Heart left ventricle (tissue), 16 donors: Measurements from ENCODE around the gene HERC3. TPM values are rescaled to one million over a fixed set of nuclear protein-coding genes. Genes with fewer than 3 reads are reported as not detected.
A peak's percentile ranks its signal among the peaks of the same experiment; 100 is the strongest.

Experiments used
- ATAC-seq, 4 donors: fragments of 200-7000 bp; cut with Tn5 transposase; one replicate each; pipeline ENCODE4 v1.9.1; 2020 to 2022; ENCODE audit warnings: moderate library complexity in 4 of 4, mild to moderate bottlenecking in 3 of 4, moderate number of reproducible peaks in 1 of 4
- DNase-seq, 5 donors: peaks; one replicate each; pipeline ENCODE4 v3.0.0-alpha.2; 2020
- H3K27ac ChIP-seq, 12 donors: fragments of 200-600 bp; sonication (generic) in 4 of 12; one replicate each; pipeline versions ENCODE4 v1.5.0 to v1.8.0; 2016 to 2022; ENCODE audit warnings: mild to moderate bottlenecking in 2 of 12
- H3K27me3 ChIP-seq, 9 donors: fragments of 200-600 bp; sonication (generic) in 2 of 9; one replicate each; pipeline versions ENCODE4 v1.5.1 to v1.8.0; 2016 to 2022; ENCODE audit warnings: mild to moderate bottlenecking in 3 of 9
- H3K36me3 ChIP-seq, 9 donors: fragments of 200-600 bp; sonication (generic) in 2 of 9; one replicate each; pipeline versions ENCODE4 v1.5.0 to v1.8.0; 2018 to 2022; ENCODE audit warnings: mild to moderate bottlenecking in 2 of 9
- H3K4me1 ChIP-seq, 12 donors: fragments of 200-600 bp; sonication (generic) in 4 of 12; one replicate each; pipeline versions ENCODE4 v1.5.0 to v1.8.0; 2016 to 2022; ENCODE audit warnings: mild to moderate bottlenecking in 3 of 12
- H3K4me3 ChIP-seq, 12 donors: fragments of 200-600 bp; sonication (generic) in 4 of 12; one replicate each; pipeline versions ENCODE4 v1.5.0 to v1.8.0; 2017 to 2022; ENCODE audit warnings: mild to moderate bottlenecking in 9 of 12, moderate library complexity in 4 of 12
- H3K9me3 ChIP-seq, 12 donors: fragments of 200-600 bp; sonication (generic) in 4 of 12; one replicate each; pipeline versions ENCODE4 v1.5.0 to v1.8.0; 2016 to 2022; ENCODE audit warnings: mild to moderate bottlenecking in 1 of 12
- CTCF ChIP-seq, 12 donors: fragments of 200-600 bp; sonication (generic) in 4 of 12; IDR thresholded peaks; one replicate each; pipeline versions ENCODE4 v1.5.0 to v1.8.0; 2018 to 2022; ENCODE audit warnings: antibody characterized with exemption in 12 of 12, mild to moderate bottlenecking in 5 of 12
- POLR2A ChIP-seq, 2 donors: fragments of 450-650 bp; IDR thresholded peaks; one replicate each; pipeline ENCODE4 v1.6.1; 2017; ENCODE audit warnings: antibody characterized with exemption in 2 of 2, mild to moderate bottlenecking in 2 of 2, moderate library complexity in 2 of 2
- WGBS, 4 donors: extraction: QIAGEN DNeasy Blood & Tissue Kit in 2 of 4; methylation state at CpG; one replicate each; pipeline versions ENCODE4 v1.1.5 to v1.1.7; 2013 to 2018; 5-methylcytosine and 5-hydroxymethylcytosine counted together
- intact Hi-C, 10 donors: fragments of 100-400 bp; cut with DNase I; formaldehyde crosslinking; loops; one replicate each; pipeline versions ENCODE4 v1.11.1 to v1.14.2; 2022
- polyA plus RNA-seq, 2 donors: library from polyadenylated mRNA; stranded (reverse); fragments of 200-250 nt; gene quantifications; one replicate each; pipeline ENCODE4 v1.2.3, GENCODE V29; 2013
- total RNA-seq, 9 donors: library from RNA; depleted of rRNA in 2 of 9; stranded (reverse); fragments of >200 nt in 2 of 9; fragmentation: NEBNext Ultra II Directional in 3 of 9; extraction: Animal tissue kit (Norgen Biotek cat#: 25700) in 3 of 9; gene quantifications; one replicate each; pipeline versions ENCODE4 v1.1.0 to v1.2.4, GENCODE V29; 2016 to 2023
- donor health status: ischemic (EF 13 %, LVEDD 7.1; RV severe dilation, severe dysfunction).
- donor health status: healthy with polysubstance abuse.
- donor health status: DM: no; HTN: yes; CAD: no.
- donor health status: DM: no; HTN: no; CAD: no.
- donor health status: ischemic (EF 25% LVEDD 6.9; RV normal size, moderate dysfunction).
- donor health status: ischemic (EF 25% LVEDD 5.7; RV mildly dilated, moderate dysfunction).
- donor health status: healthy.
- donor health status: DM: yes; HTN: yes; CAD: no.
- donor health status: ischemic (EF 35%, LVEDD 5.7; RV mildly dilated, moderate dysfunction).
- donor health status: nonischemic (EF 11% LVEDD 7.7; RV severe dilation, severe dysfunction).
- donor health status: DM: yes; HTN: yes; CAD: no.
- donor health status: PGD.
- donor health status: ischemic (EF 29% LVEDD 5.4; RV normal size, mild dysfunction).
- donor health status: nonischemic (EF 23%, LVEDD 6.1; RV moderate dilation, normal function).

HERC3 gene
- total and polyA plus RNA-seq, 11 donors: 10.4 to 66.6 (median 48.4) TPM

GRCh38 chr4:88755454-88755853, 163.2 kb downstream of the HERC3 start:
- H3K27ac ChIP-seq: no peak overlapping the region
- no peak for ATAC-seq
- intact Hi-C loops: loop anchor here in 1 of 10 donors (5.0 kb wide), 1 partner anchor 33 kb away; no protein-coding TSS in a partner anchor
- no peaks in the 10 kb centered on the region for H3K9me3 ChIP-seq
- H3K4me1 ChIP-seq: peaks cover 4 to 43% (median 25%) of the 10 kb centered on the region in 12 donors
- H3K27me3 ChIP-seq: no peaks in the 10 kb centered on the region
- WGBS, 4 donors: 80 to 97% (median 96%) methylated on average over 1 of the region's 1 CpG
- H3K36me3 ChIP-seq: peaks cover 0 to 49% (median 25%) of the 10 kb centered on the region in 9 donors
- no peak overlapping the region for H3K4me3 ChIP-seq
- no peak for DNase-seq
- TF ChIP-seq POLR2A (IDR thresholded peaks at IDR 0.05) (no peak), CTCF (IDR thresholded peaks at IDR 0.05) (no peak)

- ATAC-seq (no peak), DNase-seq (no peak)
- Histone ChIP-seq H3K27me3 (no peaks in the 10 kb centered on the region), H3K4me1 (peaks cover 4 to 43% (median 25%) of the 10 kb centered on the region in 12 donors), H3K27ac (no peak overlapping the region), H3K4me3 (no peak overlapping the region), H3K9me3 (no peaks in the 10 kb centered on the region), H3K36me3 (peaks cover 0 to 42% (median 18%) of the 10 kb centered on the region in 9 donors)
- TF ChIP-seq POLR2A (IDR thresholded peaks at IDR 0.05): no peak
- no peak for TF ChIP-seq CTCF (IDR thresholded peaks at IDR 0.05)
- 94 to 98% (median 95%) methylated on average over 5 of the region's 5 CpGs for WGBS, 4 donors
- intact Hi-C loops: loop anchor here in 1 of 10 donors (5.0 kb wide), 1 partner anchor 34 kb away; no protein-coding TSS in a partner anchor
These were observed 163.9 kb downstream of the HERC3 start for GRCh38 chr4:88756149-88756548.

- H3K9me3 ChIP-seq: no peaks in the 10 kb centered on the region
- intact Hi-C loops: loop anchor here in 1 of 10 donors (5.0 kb wide), 1 partner anchor 35 kb away; no protein-coding TSS in a partner anchor
- no peaks in the 10 kb centered on the region for H3K27me3 ChIP-seq
- no peak overlapping the region for H3K4me3 ChIP-seq
- ATAC-seq (no peak), DNase-seq (no peak)
- TF ChIP-seq POLR2A (IDR thresholded peaks at IDR 0.05): no peak
- TF ChIP-seq CTCF (IDR thresholded peaks at IDR 0.05): no peak
- H3K4me1 ChIP-seq: peaks cover 4 to 43% (median 25%) of the 10 kb centered on the region in 12 donors
- H3K36me3 ChIP-seq: peaks cover 0 to 36% (median 9%) of the 10 kb centered on the region in 9 donors
- H3K27ac ChIP-seq: no peak overlapping the region
These were observed 164.8 kb downstream of the HERC3 start for GRCh38 chr4:88757067-88757466.

- H3K4me3 ChIP-seq: peak overlapping the region in 1 of 12 donors; percentile 32
- intact Hi-C loops: loop anchor here in 1 of 10 donors (5.0 kb wide), 1 partner anchor 35 kb away; no protein-coding TSS in a partner anchor
- no peak for DNase-seq
- peaks cover 0 to 31% (median 10%) of the 10 kb centered on the region in 9 donors for H3K36me3 ChIP-seq
- no peaks in the 10 kb centered on the region for H3K27me3 ChIP-seq
- 81 to 85% (median 85%) methylated on average over 6 of the region's 6 CpGs for WGBS, 4 donors
- no peak overlapping the region for H3K27ac ChIP-seq
- no peak for TF ChIP-seq POLR2A (IDR thresholded peaks at IDR 0.05)
- no peak for TF ChIP-seq CTCF (IDR thresholded peaks at IDR 0.05)
- ATAC-seq: no peak
- no peaks in the 10 kb centered on the region for H3K9me3 ChIP-seq
- H3K4me1 ChIP-seq: peaks cover 4 to 43% (median 25%) of the 10 kb centered on the region in 12 donors
These were observed 165.5 kb downstream of the HERC3 start for GRCh38 chr4:88757776-88758175.

Other genes starting within 250 kb of the HERC3 start
- gene HERC6, start 213.6 kb upstream of the HERC3 start, total RNA-seq: 10 to 100 TPM in 7 of 9 donors, 1 to 10 TPM in 2; 6.1 to 22.0 (median 15.6) TPM
- gene HERC6, start 213.6 kb upstream of the HERC3 start, polyA plus RNA-seq: 1 to 10 TPM; 2.3 to 4.4 TPM
- 1 to 10 TPM in 8 of 9 donors, under 1 TPM in 1; 0.88 to 5.5 (median 2.3) TPM for gene HERC5, start 135.4 kb upstream of the HERC3 start, total RNA-seq
- gene HERC5, start 135.4 kb upstream of the HERC3 start, polyA plus RNA-seq: 1 to 10 TPM; 1.0 to 1.4 TPM
- gene PYURF, start 68.7 kb upstream of the HERC3 start, total RNA-seq: 10 to 100 TPM; 46.3 to 63.6 (median 54.2) TPM
- 100 to 1,000 TPM in 1 of 2 donors, 10 to 100 TPM in 1; 71.5 to 102 TPM for gene PYURF, start 68.7 kb upstream of the HERC3 start, polyA plus RNA-seq
- gene NAP1L5, start 105.3 kb downstream of the HERC3 start, total RNA-seq: 1 to 10 TPM; 2.7 to 7.9 (median 4.5) TPM
- gene NAP1L5, start 105.3 kb downstream of the HERC3 start, polyA plus RNA-seq: 1 to 10 TPM; 3.9 to 5.3 TPM